ENCODE results near the gene WDR83. TPM values are rescaled to one million over a fixed set of nuclear protein-coding genes. Genes with fewer than 3 reads are reported as not detected.

Gene WDR83
- total and polyA plus RNA-seq, 10 of the 15 experiments (the other 5 are each of a cell fraction or from before 2014, with no cell fraction given): 0.58 to 17.7 (median 10.8) TPM

GRCh38 chr19:12695096-12695495 is 28.5 kb downstream of the WDR83 start:
- ChIA-PET POLR2A (interaction anchor here (1.1 kb wide), 1 partner anchor 13 kb away, joined by 4 read pairs; no protein-coding TSS in a partner anchor), SMC1A (ENCODE audit: uncharacterized antibody, unreplicated experiment) (interaction anchor here (0.7 kb wide), 1 partner anchor 9 kb away, joined by 3 read pairs; no protein-coding TSS in a partner anchor), RAD21 (ENCODE audit: unreplicated experiment) (no interaction called here), CTCF (interaction anchor here (1.2 to 1.5 kb wide), 2 partner anchors 17 to 71 kb away, joined by 3 to 7 read pairs; no protein-coding TSS in a partner anchor)
- Histone ChIP-seq H3K36me3 (ENCODE audit: control insufficient read depth in 2 of 2, insufficient read depth in 2 of 2, low read length in 1 of 2) (peaks cover 0 to 4% of the 10 kb centered on the region in 2 experiments; a peak in 3 of 4 replicates), H3K27ac (ENCODE audit: control insufficient read depth, insufficient read depth) (no peak overlapping the region), H3K9ac (ENCODE audit: control insufficient read depth, insufficient read depth, low read length) (no peak overlapping the region), H3K79me2 (ENCODE audit: control insufficient read depth, insufficient read depth, low read length) (no peaks in the 10 kb centered on the region), H4K20me1 (ENCODE audit: control insufficient read depth, insufficient read depth) (no peaks in the 10 kb centered on the region), H3K4me3 (no peak overlapping the region), H3K4me1 (ENCODE audit: control insufficient read depth, insufficient read depth, low read length) (peaks cover 9% of the 10 kb centered on the region), H3K9me3 (replicated peaks; ENCODE audit: control insufficient read depth, insufficient read depth, low read length) (no peaks in the 10 kb centered on the region), H3K27me3 (replicated peaks in 1 of 2; ENCODE audit: control insufficient read depth in 2 of 2, insufficient read depth in 2 of 2, low read length in 1 of 2) (no peaks in the 10 kb centered on the region), H2AFZ (ENCODE audit: control insufficient read depth, low read depth, low read length) (no peak overlapping the region), H3K4me2 (ENCODE audit: control insufficient read depth, insufficient read depth) (no peak overlapping the region)
- TF ChIP-seq SIN3A (IDR thresholded peaks at IDR 0.05; ENCODE audit: low read depth, low read length) (no peak), BACH1 (IDR thresholded peaks at IDR 0.05; ENCODE audit: borderline replicate concordance) (no peak), ZZZ3 (IDR thresholded peaks at IDR 0.05; ENCODE audit: control insufficient read depth, insufficient read length, low read depth) (no peak), ZNF217 (IDR thresholded peaks at IDR 0.05) (no peak), BRCA1 (IDR thresholded peaks at IDR 0.05; ENCODE audit: low read depth, low read length) (no peak), CBX3 (IDR thresholded peaks at IDR 0.05; ENCODE audit: borderline replicate concordance, low read depth) (no peak), IKZF1 (conservative IDR thresholded peaks at IDR 0.05) (no peak), SPI1 (IDR thresholded peaks at IDR 0.05; ENCODE audit: borderline replicate concordance, insufficient read depth, low read depth, low read length) (no peak), MYB (IDR thresholded peaks at IDR 0.05; ENCODE audit: borderline replicate concordance, low read depth, low read length) (no peak), SUPT20H (IDR thresholded peaks at IDR 0.05; ENCODE audit: borderline replicate concordance, control insufficient read depth, low read depth, low read length) (no peak), EP300 (IDR thresholded peaks at IDR 0.05; ENCODE audit: borderline replicate concordance in 1 of 2, control insufficient read depth in 1 of 2, low read depth in 2 of 2, low read length in 2 of 2) (no peak), PKNOX1 (IDR thresholded peaks at IDR 0.05) (no peak), MTA3 (IDR thresholded peaks at IDR 0.05; ENCODE audit: borderline replicate concordance, low read length) (no peak), ZNF274 (IDR thresholded peaks at IDR 0.05; ENCODE audit: insufficient read depth, insufficient read length) (no peak), GABPA (IDR thresholded peaks at IDR 0.05; ENCODE audit: low read depth) (no peak), RBBP5 (conservative IDR thresholded peaks at IDR 0.05) (no peak), NKRF (conservative IDR thresholded peaks at IDR 0.05) (no peak), E2F4 (IDR thresholded peaks at IDR 0.05; ENCODE audit: low read depth, low read length) (no peak), CEBPB (IDR thresholded peaks at IDR 0.05; ENCODE audit: borderline replicate concordance in 1 of 2, low read depth in 2 of 2, low read length in 2 of 2) (no peak), ATF7 (IDR thresholded peaks at IDR 0.05; ENCODE audit: low read depth) (no peak)
- BruUV-seq (replicated peaks): no TSS peak
- no peak for FAIRE-seq
- 24% methylated on average over 2 of the region's 2 CpGs for WGBS (ENCODE audit: insufficient coverage, insufficient replicate concordance, low lambda C conversion rate, missing lambda C conversion rate)
- no peak for DNase-seq (ENCODE audit: low read depth, low spot score)
- in situ Hi-C loops (cut with MboI): no loop called here
- intact Hi-C loops (cut with micrococcal nuclease; ENCODE audit: unreplicated experiment): no loop called here
- ATAC-seq: no peak
